SK-N-SH (cell line): ENCODE data around the gene SNX11. TPM values are rescaled to one million over a fixed set of nuclear protein-coding genes. Genes with fewer than 3 reads are reported as not detected.
A peak's percentile ranks its signal among the peaks of the same experiment; 100 is the strongest.

Source experiments
- CTCF ChIA-PET: fragments of 300-600, 350-600 bp; formaldehyde crosslinking; extraction: SDS; loops from one replicate; lab custom pipeline; 2021; lab: Yijun Ruan, JAX
- POLR2A ChIA-PET: fragments of 350-600 bp; sonication (Branson Sonifier 250); formaldehyde crosslinking; extraction: SDS; loops from one replicate; lab custom pipeline; 2020; ENCODE audit warnings: antibody characterized with exemption, inconsistent platforms; lab: Yijun Ruan, JAX
- DNase-seq: peaks from one replicate; pipeline ENCODE4 v3.0.0; 2012
- H2AFZ ChIP-seq: fragments of 200-600 bp; sonication (generic); 2 replicates; pipeline ENCODE4 v1.8.1; 2016; ENCODE audit warnings: antibody characterized with exemption, mild to moderate bottlenecking, low read depth
- H3F3A ChIP-seq: fragments of 200-600 bp; sonication (generic); replicated peaks from 2 replicates; pipeline ENCODE3; 2016; ENCODE audit warnings: antibody characterized with exemption, mild to moderate bottlenecking; ENCODE audit not compliant: insufficient read depth
- H3K27ac ChIP-seq, 2 experiments: fragments of 200-500 bp in 1 of 2; fragments of 200-600 bp in 1 of 2; sonication (Bioruptor generic) in 1 of 2; sonication (generic), shearing (Covaris generic) in 1 of 2; 2 replicates each; pipeline versions ENCODE4 v1.5.1 to v1.6.1; 2014 to 2016; ENCODE audit warnings: low read depth in 2 of 2, inconsistent platforms in 1 of 2, low read length in 1 of 2, mild to moderate bottlenecking in 1 of 2, mixed read lengths in 1 of 2
- H3K27me3 ChIP-seq: fragments of 200-600 bp; sonication (generic), shearing (Covaris generic); 2 replicates; pipeline ENCODE4 v1.6.1; 2016; ENCODE audit warnings: mixed run types; ENCODE audit not compliant: insufficient read depth
- H3K36me3 ChIP-seq, 2 experiments: fragments of 200-500 bp in 1 of 2; fragments of 200-600 bp in 1 of 2; sonication (Bioruptor generic) in 1 of 2; sonication (generic) in 1 of 2; replicated peaks in 1 of 2; 2 replicates each; pipeline versions ENCODE3 to v1.5.1; 2014 to 2016; ENCODE audit warnings: low read length in 1 of 2, mild to moderate bottlenecking in 1 of 2; ENCODE audit not compliant: insufficient read depth in 2 of 2, control insufficient read depth in 1 of 2
- H3K4me1 ChIP-seq, 2 experiments: fragments of 200-500 bp in 1 of 2; fragments of 200-600 bp in 1 of 2; sonication (Bioruptor generic) in 1 of 2; sonication (generic), shearing (Covaris generic) in 1 of 2; 2 replicates each; pipeline versions ENCODE4 v1.5.1 to v1.6.1; 2014 to 2016; ENCODE audit warnings: low read depth in 1 of 2, low read length in 1 of 2, mixed run types in 1 of 2; ENCODE audit not compliant: insufficient read depth in 2 of 2, control insufficient read depth in 1 of 2
- H3K4me2 ChIP-seq: fragments of 200-600 bp; sonication (generic), shearing (Covaris generic); 2 replicates; pipeline ENCODE4 v1.6.1; 2017; ENCODE audit warnings: mixed run types
- H3K4me3 ChIP-seq, 2 experiments: fragments of 200-500 bp in 1 of 2; fragments of 200-600 bp in 1 of 2; sonication (Bioruptor generic) in 1 of 2; sonication (generic), shearing (Covaris generic) in 1 of 2; 2 replicates each; pipeline versions ENCODE4 v1.5.1 to v1.8.1; 2014 to 2016; ENCODE audit warnings: low read depth in 2 of 2, inconsistent platforms in 1 of 2, low read length in 1 of 2, mild to moderate bottlenecking in 1 of 2, mixed read lengths in 1 of 2, moderate library complexity in 1 of 2
- H3K79me2 ChIP-seq: fragments of 200-600 bp; sonication (generic); 2 replicates; pipeline ENCODE4 v1.8.1; 2017; ENCODE audit warnings: mild to moderate bottlenecking; ENCODE audit not compliant: insufficient read depth
- H3K9ac ChIP-seq: fragments of 200-600 bp; sonication (generic); 2 replicates; pipeline ENCODE4 v1.6.1; 2017; ENCODE audit warnings: mixed run types
- H3K9me2 ChIP-seq: fragments of 200-600 bp; sonication (generic); 2 replicates; pipeline ENCODE4 v1.6.1; 2017; ENCODE audit warnings: mixed run types
- H3K9me3 ChIP-seq: fragments of 200-600 bp; sonication (generic); 2 replicates; pipeline ENCODE4 v1.6.1; 2017; ENCODE audit warnings: mixed run types, mild to moderate bottlenecking, moderate library complexity
- H4K20me1 ChIP-seq: fragments of 200-600 bp; sonication (generic); 2 replicates; pipeline ENCODE4 v1.6.1; 2017; ENCODE audit warnings: mild to moderate bottlenecking, mixed run types; ENCODE audit not compliant: insufficient read depth
- EP300 ChIP-seq, 2 experiments: IDR thresholded peaks; 2 replicates each; pipeline versions ENCODE4 v1.4.0 to v1.6.1; 2012; ENCODE audit warnings: borderline replicate concordance in 1 of 2, low read depth in 1 of 2, low read length in 1 of 2
- JUND ChIP-seq: IDR thresholded peaks from 2 replicates; pipeline ENCODE4 v1.4.0; 2012
- MEF2A ChIP-seq: IDR thresholded peaks from 2 replicates; pipeline ENCODE4 v1.4.0; 2012; ENCODE audit warnings: low read depth, borderline replicate concordance
- MXI1 ChIP-seq: IDR thresholded peaks from 2 replicates; pipeline ENCODE4 v1.6.1; 2012; ENCODE audit warnings: mild to moderate bottlenecking, low read depth, low read length, improper control_type of control experiment
- NFIC ChIP-seq: IDR thresholded peaks from 2 replicates; pipeline ENCODE4 v1.4.0; 2012; ENCODE audit warnings: borderline replicate concordance
- NRF1 ChIP-seq: IDR thresholded peaks from 2 replicates; pipeline ENCODE4 v1.6.1; 2012; ENCODE audit warnings: low read depth, mild to moderate bottlenecking, low read length
- RCOR1 ChIP-seq: fragments of 150-350 bp; IDR thresholded peaks from 2 replicates; pipeline ENCODE4 v1.6.1; 2017; ENCODE audit warnings: antibody characterized with exemption, low read length
- RFX5 ChIP-seq: IDR thresholded peaks from 2 replicates; pipeline ENCODE4 v1.6.1; 2012; ENCODE audit warnings: mild to moderate bottlenecking, improper control_type of control experiment, low read length
- RXRA ChIP-seq: IDR thresholded peaks from 2 replicates; pipeline ENCODE4 v1.4.0; 2012; ENCODE audit warnings: low read depth, mild to moderate bottlenecking, borderline replicate concordance
- SMC3 ChIP-seq: IDR thresholded peaks from 2 replicates; pipeline ENCODE4 v1.6.1; 2012; ENCODE audit warnings: low read depth, low read length, improper control_type of control experiment
- TAF1 ChIP-seq: IDR thresholded peaks from 2 replicates; pipeline ENCODE4 v1.6.1; 2012; ENCODE audit warnings: low read depth, mild to moderate bottlenecking, low read length, moderate library complexity, borderline replicate concordance
- TCF12 ChIP-seq: IDR thresholded peaks from 2 replicates; pipeline ENCODE4 v1.4.0; 2012
- YY1 ChIP-seq: IDR thresholded peaks from 2 replicates; pipeline ENCODE4 v1.4.0; 2012; ENCODE audit warnings: low read depth, mild to moderate bottlenecking
- WGBS: methylation state at CpG from one replicate; pipeline ENCODE4 v1.1.6; 2017; ENCODE audit warnings: low lambda C conversion rate; 5-methylcytosine and 5-hydroxymethylcytosine counted together
- polyA plus RNA-seq, 3 experiments: library from polyadenylated mRNA; depleted of rRNA; stranded (reverse); fragments of >200 nt; gene quantifications; 2 replicates each; pipeline ENCODE4 v1.2.3, GENCODE V29; 2012
- TF ChIP-seq, protein P1 (sequence below): IDR thresholded peaks from 2 replicates; pipeline ENCODE4 v1.6.1; 2012; ENCODE audit warnings: mild to moderate bottlenecking, low read depth, low read length, moderate library complexity
- TF ChIP-seq, protein P2 (sequence below): fragments of 150-350 bp; IDR thresholded peaks from 2 replicates; pipeline ENCODE4 v1.6.1; 2017; ENCODE audit warnings: antibody characterized with exemption, low read length, low read depth, borderline replicate concordance
- TF ChIP-seq, protein P3 (sequence below): IDR thresholded peaks from 2 replicates; pipeline ENCODE4; 2012
- TF ChIP-seq, protein P4 (sequence below): IDR thresholded peaks from 2 replicates; pipeline ENCODE4 v1.4.0; 2012; ENCODE audit warnings: low read depth, borderline replicate concordance
- TF ChIP-seq, protein P5 (sequence below): fragments of 150-350 bp; IDR thresholded peaks from 2 replicates; pipeline ENCODE4 v1.6.1; 2016; ENCODE audit warnings: mild to moderate bottlenecking, low read depth, low read length
- TF ChIP-seq, protein P6 (sequence below): IDR thresholded peaks from 2 replicates; pipeline ENCODE4 v1.4.0; 2012; ENCODE audit warnings: low read depth

Gene SNX11
- polyA plus RNA-seq, 1 of the 3 experiments (the other 2 are of a cell fraction) = 19.0 TPM

DNA sequence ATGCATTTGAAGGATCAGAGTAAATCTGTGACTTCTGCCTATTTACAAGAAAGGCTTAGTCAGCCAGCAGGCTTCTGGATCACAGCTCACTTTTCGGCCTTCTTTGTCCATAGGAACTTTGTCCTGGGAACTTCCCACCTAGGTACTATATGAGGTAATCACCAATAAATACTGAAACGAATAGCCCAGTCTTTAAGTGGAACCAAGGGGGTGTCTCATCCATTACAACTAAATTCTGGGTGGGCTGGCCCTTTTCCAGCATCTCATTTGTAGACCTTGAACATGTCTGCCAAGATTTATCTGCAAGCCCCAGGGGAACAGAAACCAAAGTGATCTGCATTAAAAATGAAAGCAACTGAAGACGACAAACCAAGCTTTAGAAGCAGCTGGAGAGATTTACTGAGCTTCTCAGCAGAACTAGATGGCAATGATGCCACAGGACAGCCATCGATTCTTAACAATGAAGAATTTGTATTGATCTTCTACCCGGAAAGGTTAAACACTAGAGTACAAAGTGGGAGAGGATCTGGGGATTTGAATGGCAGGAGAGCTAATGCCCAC, 55.5 kb downstream of the SNX11 start:
- ChIA-PET CTCF (interaction anchor here (0.6 to 1.5 kb wide), 2 partner anchors 10 to 456 kb away, joined by 3 to 7 read pairs; no protein-coding TSS in a partner anchor), POLR2A (interaction anchor here (0.6 kb wide), 1 partner anchor 229 kb away, joined by 3 read pairs; no protein-coding TSS in a partner anchor)
- H3K36me3 ChIP-seq = no peaks in the 10 kb centered on the region
- no peaks in the 10 kb centered on the region for H3K79me2 ChIP-seq
- H3K9ac ChIP-seq = no peak overlapping the region
- H2AFZ ChIP-seq = no peak overlapping the region
- peaks cover 70% of the 10 kb centered on the region for H3K27me3 ChIP-seq
- H3K4me3 ChIP-seq = 0 out of 4 replicates have a peak overlapping the region, but pooled peaks of 1 of the 2 experiments have one; percentile 6
- H3K9me3 ChIP-seq = no peaks in the 10 kb centered on the region
- H4K20me1 ChIP-seq = no peaks in the 10 kb centered on the region
- WGBS = 17% methylated on average over 5 of the region's 5 CpGs
- no peaks in the 10 kb centered on the region for H3F3A ChIP-seq
- H3K4me1 ChIP-seq = no peaks in the 10 kb centered on the region
- TF ChIP-seq RXRA = no peak
- TF ChIP-seq YY1 = no peak
- TF ChIP-seq MXI1 = no peak
- TF ChIP-seq TAF1 = no peak
- TF ChIP-seq, protein P1, sequence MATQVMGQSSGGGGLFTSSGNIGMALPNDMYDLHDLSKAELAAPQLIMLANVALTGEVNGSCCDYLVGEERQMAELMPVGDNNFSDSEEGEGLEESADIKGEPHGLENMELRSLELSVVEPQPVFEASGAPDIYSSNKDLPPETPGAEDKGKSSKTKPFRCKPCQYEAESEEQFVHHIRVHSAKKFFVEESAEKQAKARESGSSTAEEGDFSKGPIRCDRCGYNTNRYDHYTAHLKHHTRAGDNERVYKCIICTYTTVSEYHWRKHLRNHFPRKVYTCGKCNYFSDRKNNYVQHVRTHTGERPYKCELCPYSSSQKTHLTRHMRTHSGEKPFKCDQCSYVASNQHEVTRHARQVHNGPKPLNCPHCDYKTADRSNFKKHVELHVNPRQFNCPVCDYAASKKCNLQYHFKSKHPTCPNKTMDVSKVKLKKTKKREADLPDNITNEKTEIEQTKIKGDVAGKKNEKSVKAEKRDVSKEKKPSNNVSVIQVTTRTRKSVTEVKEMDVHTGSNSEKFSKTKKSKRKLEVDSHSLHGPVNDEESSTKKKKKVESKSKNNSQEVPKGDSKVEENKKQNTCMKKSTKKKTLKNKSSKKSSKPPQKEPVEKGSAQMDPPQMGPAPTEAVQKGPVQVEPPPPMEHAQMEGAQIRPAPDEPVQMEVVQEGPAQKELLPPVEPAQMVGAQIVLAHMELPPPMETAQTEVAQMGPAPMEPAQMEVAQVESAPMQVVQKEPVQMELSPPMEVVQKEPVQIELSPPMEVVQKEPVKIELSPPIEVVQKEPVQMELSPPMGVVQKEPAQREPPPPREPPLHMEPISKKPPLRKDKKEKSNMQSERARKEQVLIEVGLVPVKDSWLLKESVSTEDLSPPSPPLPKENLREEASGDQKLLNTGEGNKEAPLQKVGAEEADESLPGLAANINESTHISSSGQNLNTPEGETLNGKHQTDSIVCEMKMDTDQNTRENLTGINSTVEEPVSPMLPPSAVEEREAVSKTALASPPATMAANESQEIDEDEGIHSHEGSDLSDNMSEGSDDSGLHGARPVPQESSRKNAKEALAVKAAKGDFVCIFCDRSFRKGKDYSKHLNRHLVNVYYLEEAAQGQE = no peak
- no peak for TF ChIP-seq EP300 (IDR thresholded peaks at IDR 0.05; ENCODE audit: borderline replicate concordance in 1 of 2, low read depth in 1 of 2, low read length in 1 of 2)
- no peak for TF ChIP-seq RFX5
- TF ChIP-seq TCF12 = no peak
- TF ChIP-seq, protein P2, sequence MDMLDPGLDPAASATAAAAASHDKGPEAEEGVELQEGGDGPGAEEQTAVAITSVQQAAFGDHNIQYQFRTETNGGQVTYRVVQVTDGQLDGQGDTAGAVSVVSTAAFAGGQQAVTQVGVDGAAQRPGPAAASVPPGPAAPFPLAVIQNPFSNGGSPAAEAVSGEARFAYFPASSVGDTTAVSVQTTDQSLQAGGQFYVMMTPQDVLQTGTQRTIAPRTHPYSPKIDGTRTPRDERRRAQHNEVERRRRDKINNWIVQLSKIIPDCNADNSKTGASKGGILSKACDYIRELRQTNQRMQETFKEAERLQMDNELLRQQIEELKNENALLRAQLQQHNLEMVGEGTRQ = no peak
- TF ChIP-seq, protein P3, sequence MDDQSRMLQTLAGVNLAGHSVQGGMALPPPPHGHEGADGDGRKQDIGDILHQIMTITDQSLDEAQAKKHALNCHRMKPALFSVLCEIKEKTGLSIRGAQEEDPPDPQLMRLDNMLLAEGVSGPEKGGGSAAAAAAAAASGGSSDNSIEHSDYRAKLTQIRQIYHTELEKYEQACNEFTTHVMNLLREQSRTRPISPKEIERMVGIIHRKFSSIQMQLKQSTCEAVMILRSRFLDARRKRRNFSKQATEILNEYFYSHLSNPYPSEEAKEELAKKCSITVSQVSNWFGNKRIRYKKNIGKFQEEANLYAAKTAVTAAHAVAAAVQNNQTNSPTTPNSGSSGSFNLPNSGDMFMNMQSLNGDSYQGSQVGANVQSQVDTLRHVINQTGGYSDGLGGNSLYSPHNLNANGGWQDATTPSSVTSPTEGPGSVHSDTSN = no peak
- TF ChIP-seq, protein P4, sequence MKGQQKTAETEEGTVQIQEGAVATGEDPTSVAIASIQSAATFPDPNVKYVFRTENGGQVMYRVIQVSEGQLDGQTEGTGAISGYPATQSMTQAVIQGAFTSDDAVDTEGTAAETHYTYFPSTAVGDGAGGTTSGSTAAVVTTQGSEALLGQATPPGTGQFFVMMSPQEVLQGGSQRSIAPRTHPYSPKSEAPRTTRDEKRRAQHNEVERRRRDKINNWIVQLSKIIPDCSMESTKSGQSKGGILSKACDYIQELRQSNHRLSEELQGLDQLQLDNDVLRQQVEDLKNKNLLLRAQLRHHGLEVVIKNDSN = no peak
- no peak for TF ChIP-seq SMC3
- TF ChIP-seq, protein P5, sequence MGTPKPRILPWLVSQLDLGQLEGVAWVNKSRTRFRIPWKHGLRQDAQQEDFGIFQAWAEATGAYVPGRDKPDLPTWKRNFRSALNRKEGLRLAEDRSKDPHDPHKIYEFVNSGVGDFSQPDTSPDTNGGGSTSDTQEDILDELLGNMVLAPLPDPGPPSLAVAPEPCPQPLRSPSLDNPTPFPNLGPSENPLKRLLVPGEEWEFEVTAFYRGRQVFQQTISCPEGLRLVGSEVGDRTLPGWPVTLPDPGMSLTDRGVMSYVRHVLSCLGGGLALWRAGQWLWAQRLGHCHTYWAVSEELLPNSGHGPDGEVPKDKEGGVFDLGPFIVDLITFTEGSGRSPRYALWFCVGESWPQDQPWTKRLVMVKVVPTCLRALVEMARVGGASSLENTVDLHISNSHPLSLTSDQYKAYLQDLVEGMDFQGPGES = no peak
- TF ChIP-seq JUND = no peak
- TF ChIP-seq NFIC = no peak
- no peak for TF ChIP-seq RCOR1
- no peak for TF ChIP-seq NRF1
- TF ChIP-seq, protein P6, sequence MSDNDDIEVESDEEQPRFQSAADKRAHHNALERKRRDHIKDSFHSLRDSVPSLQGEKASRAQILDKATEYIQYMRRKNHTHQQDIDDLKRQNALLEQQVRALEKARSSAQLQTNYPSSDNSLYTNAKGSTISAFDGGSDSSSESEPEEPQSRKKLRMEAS = no peak
- no peak for TF ChIP-seq MEF2A
- H3K9me2 ChIP-seq = no peaks in the 10 kb centered on the region
- no peak overlapping the region for H3K27ac ChIP-seq
- 0 out of 2 replicates have a peak overlapping the region, but pooled peaks have one; percentile 23 for H3K4me2 ChIP-seq
- no peak for DNase-seq
